Esophagus squamous epithelium (tissue), 5 donors: ENCODE measurements around the gene GALNTL6. TPM values are rescaled to one million over a fixed set of nuclear protein-coding genes. Genes with fewer than 3 reads are reported as not detected.
A peak's percentile ranks its signal among the peaks of the same experiment; 100 is the strongest.
"Not testable (repeated sequence)": the region's sequence is repeated elsewhere in the genome, so short reads cannot be mapped to it uniquely, and the experiment has no call there.

Experiments
- DNase-seq: peaks from one replicate; lab custom pipeline; 2025; lab: John Stamatoyannopoulos, UW
- H3K27ac ChIP-seq, 4 donors: fragments of 200-600 bp; sonication (generic); one replicate each; pipeline ENCODE4 v1.5.1; 2016 to 2019; ENCODE audit warnings: mild to moderate bottlenecking in 1 of 4
- H3K27me3 ChIP-seq, 4 donors: fragments of 200-600 bp; sonication (generic); 1 replicate in 3 of 4; 2 replicates in 1 of 4; pipeline versions ENCODE4 v1.5.1 to v1.6.0; 2017 to 2021; ENCODE audit warnings: antibody characterized with exemption in 1 of 4
- H3K36me3 ChIP-seq, 3 donors: fragments of 200-600 bp; sonication (generic); one replicate each; pipeline ENCODE4 v1.5.1; 2016 to 2019
- H3K4me1 ChIP-seq, 3 donors: fragments of 200-600 bp; sonication (generic); one replicate each; pipeline ENCODE4 v1.5.1; 2017 to 2019
- H3K4me3 ChIP-seq, 4 donors: fragments of 200-600 bp; sonication (generic); 1 replicate in 3 of 4; 2 replicates in 1 of 4; pipeline ENCODE4 v1.5.1; 2016 to 2019; ENCODE audit warnings: mild to moderate bottlenecking in 2 of 4, moderate library complexity in 1 of 4
- H3K9me3 ChIP-seq, 3 donors: fragments of 200-600 bp; sonication (generic); one replicate each; pipeline ENCODE4 v1.5.1; 2016 to 2019
- CTCF ChIP-seq, 6 experiments: fragments of 450-650 bp in 4 of 6; fragments of 200-600 bp in 2 of 6; sonication (generic) in 2 of 6; IDR thresholded peaks; one replicate each; pipeline ENCODE4 v1.5.1; 2016 to 2019; ENCODE audit warnings: antibody characterized with exemption in 6 of 6, mild to moderate bottlenecking in 4 of 6, moderate library complexity in 4 of 6
- POLR2A ChIP-seq, 4 donors: fragments of 450-650 bp; IDR thresholded peaks; one replicate each; pipeline ENCODE4 v1.6.1; 2017; ENCODE audit warnings: antibody characterized with exemption in 4 of 4, mild to moderate bottlenecking in 4 of 4, moderate library complexity in 3 of 4
- WGBS, 2 donors: methylation state at CpG; one replicate each; pipeline ENCODE4 v1.1.5; 2018; 5-methylcytosine and 5-hydroxymethylcytosine counted together
- intact Hi-C: fragments of 100-400 bp; cut with DNase I; formaldehyde crosslinking; loops from one replicate; pipeline ENCODE4 v1.15.0; 2022
- total RNA-seq, 4 donors: library from RNA; depleted of rRNA; stranded (reverse); fragments of >200 nt; gene quantifications; one replicate each; pipeline ENCODE4 v1.1.0, GENCODE V29; 2016
- donor health status: DM: yes; HTN: yes; CAD: no.

Gene GALNTL6
- total RNA-seq, 4 donors from 2014 or later: 0.12 TPM; not detected in 3

- no peak for TF ChIP-seq POLR2A (IDR thresholded peaks at IDR 0.05)
- no peak for TF ChIP-seq CTCF (IDR thresholded peaks at IDR 0.05)
- DNase-seq: no peak
- Histone ChIP-seq H3K36me3 (no peaks in the 10 kb centered on the region), H3K9me3 (no peaks in the 10 kb centered on the region), H3K4me3 (no peak overlapping the region), H3K4me1 (no peaks in the 10 kb centered on the region), H3K27me3 (no peaks in the 10 kb centered on the region), H3K27ac (no peak overlapping the region)
- WGBS, 2 donors: 78 to 86% methylated on average over 3 of the region's 3 CpGs
- intact Hi-C loops: no loop called here
Observed at GRCh38 chr4:172874944-172875343, 1061.7 kb downstream of the GALNTL6 start.

GRCh38 chr4:172876394-172876793, 1063.2 kb downstream of the GALNTL6 start:
- 39 to 50% methylated on average over 2 of the region's 2 CpGs for WGBS, 2 donors
- no peak overlapping the region for H3K4me3 ChIP-seq

GRCh38 chr4:172881645-172882044, 1068.4 kb downstream of the GALNTL6 start:
- intact Hi-C loops: no loop called here
- no peaks in the 10 kb centered on the region for H3K27me3 ChIP-seq
- no peaks in the 10 kb centered on the region for H3K36me3 ChIP-seq
- WGBS, 2 donors: 82% methylated on average over 6 of the region's 6 CpGs
- no peak for DNase-seq
- TF ChIP-seq POLR2A (IDR thresholded peaks at IDR 0.05): no peak
- TF ChIP-seq CTCF (IDR thresholded peaks at IDR 0.05): no peak
- no peaks in the 10 kb centered on the region for H3K4me1 ChIP-seq
- no peak overlapping the region for H3K27ac ChIP-seq
- no peak overlapping the region for H3K4me3 ChIP-seq
- no peaks in the 10 kb centered on the region for H3K9me3 ChIP-seq

More at GRCh38 chr4:172876394-172876793, 1063.2 kb downstream of the GALNTL6 start:
- no peak for TF ChIP-seq POLR2A (IDR thresholded peaks at IDR 0.05)
- no peak for TF ChIP-seq CTCF (IDR thresholded peaks at IDR 0.05)
- intact Hi-C loops: no loop called here
- Histone ChIP-seq H3K9me3 (no peaks in the 10 kb centered on the region), H3K27me3 (no peaks in the 10 kb centered on the region), H3K27ac (no peak overlapping the region), H3K36me3 (no peaks in the 10 kb centered on the region), H3K4me1 (no peaks in the 10 kb centered on the region)
- no peak for DNase-seq

GRCh38 chr4:172887358-172887757, 1074.2 kb downstream of the GALNTL6 start:
- H3K27me3 ChIP-seq, intact Hi-C loops, H3K9me3 ChIP-seq, H3K27ac ChIP-seq, DNase-seq, H3K4me3 ChIP-seq, H3K36me3 ChIP-seq, H3K4me1 ChIP-seq: not testable (repeated sequence)
- 84 to 87% methylated on average over 3 of the region's 3 CpGs for WGBS, 2 donors

- H3K27me3 ChIP-seq: no peaks in the 10 kb centered on the region
- intact Hi-C loops: no loop called here
- H3K9me3 ChIP-seq: no peaks in the 10 kb centered on the region
- no peak overlapping the region for H3K27ac ChIP-seq
- 62 to 76% methylated on average over 2 of the region's 2 CpGs for WGBS, 2 donors
- no peak for TF ChIP-seq CTCF (IDR thresholded peaks at IDR 0.05)
- TF ChIP-seq POLR2A (IDR thresholded peaks at IDR 0.05): no peak
- H3K4me3 ChIP-seq: no peak overlapping the region
- no peaks in the 10 kb centered on the region for H3K36me3 ChIP-seq
- no peaks in the 10 kb centered on the region for H3K4me1 ChIP-seq
- no peak for DNase-seq
Observed at GRCh38 chr4:172887959-172888358, 1074.8 kb downstream of the GALNTL6 start.

- 31% methylated on average over 4 of the region's 4 CpGs for whole genome bisulfite sequencing, 2 donors
Observed at GRCh38 chr4:172892300-172892699, 1079.1 kb downstream of the GALNTL6 start.

More at GRCh38 chr4:172892300-172892699, 1079.1 kb downstream of the GALNTL6 start:
- H3K27ac ChIP-seq: no peak overlapping the region
- intact Hi-C loops: no loop called here
- H3K27me3 ChIP-seq: no peaks in the 10 kb centered on the region
- H3K4me3 ChIP-seq: no peak overlapping the region
- no peak for DNase-seq
- TF ChIP-seq CTCF (IDR thresholded peaks at IDR 0.05) (peak in 4 of 6 experiments; percentile 12 to 72 (median 38)), POLR2A (IDR thresholded peaks at IDR 0.05) (no peak)
- no peaks in the 10 kb centered on the region for H3K36me3 ChIP-seq
- no peaks in the 10 kb centered on the region for H3K4me1 ChIP-seq
- H3K9me3 ChIP-seq: peaks cover 0 to 21% (median 0%) of the 10 kb centered on the region in 3 donors
